IPS-NIHi11 (cell line): Measurements from ENCODE around the gene SPHK2.

Experiments
- DNase-seq: peaks from one replicate; pipeline ENCODE4 v3.0.0; 2012; ENCODE audit warnings: mixed read lengths, low spot score

Gene SPHK2

GRCh38 chr19:48603449-48603848 lies 15.9 kb upstream of the SPHK2 start:
- DNase-seq = no peak

- DNase-seq = no peak
These were observed 15.5 kb upstream of the SPHK2 start for GRCh38 chr19:48603850-48604249.

GRCh38 chr19:48606463-48607358 lies 12.6 kb upstream of the SPHK2 start, which contains the start of gene SPACA4:
SPACA4 (plus strand) TSS chr19:48606742; CDS start chr19:48606979, 237 bp downstream.
- DNase-seq = no peak

- DNase-seq = no peak
These were observed 11.9 kb upstream of the SPHK2 start for GRCh38 chr19:48607359-48607755.

GRCh38 chr19:48608798-48609263 lies 10.5 kb upstream of the SPHK2 start:
- DNase-seq = peak; percentile 76

- no peak for DNase-seq
These were observed 9.7 kb upstream of the SPHK2 start for GRCh38 chr19:48609571-48610108.

GRCh38 chr19:48611872-48612271 lies 7.4 kb upstream of the SPHK2 start:
- DNase-seq = no peak

- DNase-seq = no peak
These were observed 6.1 kb upstream of the SPHK2 start for GRCh38 chr19:48613024-48613851.

- no peak for DNase-seq
These were observed 5.4 kb upstream of the SPHK2 start for GRCh38 chr19:48613852-48614435.

- DNase-seq = peak; percentile 85
These were observed 4.7 kb upstream of the SPHK2 start, which contains the start of gene FAM83E for GRCh38 chr19:48614436-48615230. FAM83E (minus strand) TSS chr19:48615076; CDS start chr19:48613372, 1,704 bp downstream.

GRCh38 chr19:48615231-48616040 lies 3.9 kb upstream of the SPHK2 start:
- no peak for DNase-seq

GRCh38 chr19:48616041-48616436 lies 3.3 kb upstream of the SPHK2 start:
- DNase-seq = no peak

GRCh38 chr19:48616491-48617056 lies 2.7 kb upstream of the SPHK2 start:
- DNase-seq = no peak

GRCh38 chr19:48617146-48617937 lies 2.0 kb upstream of the SPHK2 start:
- no peak for DNase-seq

GRCh38 chr19:48618278-48618915 lies 909 bp upstream of the SPHK2 start:
- no peak for DNase-seq

GRCh38 chr19:48619692-48620585 lies 633 bp downstream of the SPHK2 start:
- DNase-seq = no peak

GRCh38 chr19:48623556-48624066 lies 4.3 kb downstream of the SPHK2 start:
- DNase-seq = no peak
